T1000 (cell line): Measurements from ENCODE around the gene U2AF2.
"Not testable (repeated sequence)": the region's sequence is repeated elsewhere in the genome, so short reads cannot be mapped to it uniquely, and the experiment has no call there.

ENCODE experiments used
- DNase-seq: peaks from one replicate; lab custom pipeline; 2025; ENCODE audit warnings: mixed read lengths; lab: John Stamatoyannopoulos, UW

The U2AF2 gene

DNA sequence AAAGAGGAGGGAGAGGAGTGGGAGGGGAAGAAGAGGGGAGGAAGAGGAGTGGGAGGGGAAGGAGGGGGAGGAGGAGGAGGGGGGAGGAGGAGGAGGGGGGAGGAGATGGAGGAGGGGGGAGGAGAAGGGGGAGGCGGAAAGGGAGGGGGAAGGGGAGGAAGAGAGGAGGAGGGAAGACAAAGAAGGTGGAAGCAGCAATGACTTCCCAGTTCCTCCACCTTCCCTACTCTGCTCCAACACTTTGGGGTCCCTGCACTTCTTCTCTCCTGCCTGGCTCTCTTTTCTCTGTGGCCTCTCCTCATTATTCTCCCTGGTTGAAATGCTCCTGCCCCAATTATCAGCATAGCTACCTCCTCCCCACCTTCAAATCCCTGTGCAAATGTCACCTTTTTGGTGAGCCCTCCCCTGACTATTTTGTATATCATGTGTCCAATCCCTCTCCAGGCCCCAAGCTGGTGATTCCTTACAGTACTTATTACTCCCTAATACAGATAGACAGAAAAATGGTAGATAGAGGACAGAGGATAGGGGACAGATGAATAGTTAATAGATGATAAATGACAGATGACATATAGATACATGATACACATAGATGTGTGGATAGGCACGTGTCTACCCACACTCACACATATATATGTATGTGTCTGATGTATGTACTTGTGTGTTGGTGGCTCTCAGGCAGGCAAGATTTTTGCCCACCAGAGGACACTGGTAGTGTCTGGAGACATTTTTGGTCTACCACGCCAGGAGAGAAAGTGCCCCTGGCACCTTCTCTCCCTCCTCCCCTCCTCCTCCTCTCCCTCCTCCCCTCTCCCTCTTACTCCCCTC lies 58.2 kb downstream of the U2AF2 start:
- no peak for DNase-seq

DNA sequence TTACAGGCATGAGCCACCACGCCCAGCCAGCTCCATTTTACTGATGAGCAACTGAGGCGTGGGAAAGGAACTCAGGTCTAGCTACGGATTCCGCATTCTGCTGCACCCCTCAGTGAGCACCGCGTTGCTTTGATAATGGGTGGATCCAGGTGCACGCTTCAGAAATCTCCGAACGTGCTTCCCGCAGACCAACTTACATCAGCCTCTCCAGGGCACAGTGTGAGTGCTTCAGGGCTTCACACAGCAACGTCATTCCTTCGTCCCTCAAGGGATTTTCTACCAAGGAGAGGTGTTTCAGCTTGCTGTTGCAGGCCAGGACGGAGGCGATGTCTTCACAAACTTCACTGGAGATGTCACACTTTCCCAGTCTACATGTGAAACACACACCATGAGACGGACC lies 61.7 kb downstream of the U2AF2 start:
- DNase-seq: no peak

- DNase-seq: no peak
Measured at GRCh38 chr19:55717251-55717650, 62.4 kb downstream of the U2AF2 start.

- DNase-seq: not testable (repeated sequence)
Measured at GRCh38 chr19:55717879-55718711, 63.3 kb downstream of the U2AF2 start.

DNA sequence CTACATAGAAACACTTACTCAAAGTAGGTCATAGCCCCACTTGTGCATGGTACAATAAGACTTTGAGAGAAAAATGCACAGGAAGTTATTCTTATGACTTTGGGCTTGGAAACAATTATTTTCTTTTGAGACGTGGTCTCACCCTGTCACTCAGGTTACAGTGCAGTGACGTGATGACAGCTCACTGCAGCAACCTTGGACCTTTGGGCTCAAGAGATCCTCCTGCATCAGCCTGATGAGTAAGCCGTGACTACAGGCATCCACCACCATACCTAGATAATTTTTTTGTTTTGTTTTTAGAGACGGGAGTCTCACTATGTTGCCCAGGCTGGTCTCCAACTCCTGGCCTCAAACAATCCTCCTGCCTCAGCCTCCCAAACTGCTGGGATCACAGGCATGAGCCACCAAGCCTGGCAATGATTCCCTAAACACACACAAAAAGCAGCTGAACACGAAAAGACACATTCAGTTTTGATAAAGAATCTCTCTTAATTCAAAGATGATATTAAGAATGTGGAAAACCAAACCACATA lies 65.4 kb downstream of the U2AF2 start:
- DNase-seq: no peak

DNA sequence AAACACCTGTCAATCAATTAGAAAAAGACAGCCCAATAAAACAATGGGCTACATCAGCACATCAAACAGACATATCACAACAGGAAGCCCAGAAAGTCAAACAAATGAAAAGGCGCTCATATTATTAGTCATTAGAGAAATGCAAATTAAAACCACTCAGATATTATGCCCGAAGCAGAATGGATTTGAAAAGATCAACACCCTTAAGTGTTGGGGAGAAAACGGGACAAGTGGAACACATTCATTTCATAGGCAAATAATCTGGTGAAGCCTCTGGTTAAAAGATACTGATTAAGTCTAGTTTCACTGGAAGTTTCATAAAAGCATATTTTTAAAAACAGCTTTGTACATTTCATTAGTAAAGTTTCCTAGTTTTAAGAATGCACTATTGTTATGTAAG lies 66.0 kb downstream of the U2AF2 start:
- DNase-seq: no peak

DNA sequence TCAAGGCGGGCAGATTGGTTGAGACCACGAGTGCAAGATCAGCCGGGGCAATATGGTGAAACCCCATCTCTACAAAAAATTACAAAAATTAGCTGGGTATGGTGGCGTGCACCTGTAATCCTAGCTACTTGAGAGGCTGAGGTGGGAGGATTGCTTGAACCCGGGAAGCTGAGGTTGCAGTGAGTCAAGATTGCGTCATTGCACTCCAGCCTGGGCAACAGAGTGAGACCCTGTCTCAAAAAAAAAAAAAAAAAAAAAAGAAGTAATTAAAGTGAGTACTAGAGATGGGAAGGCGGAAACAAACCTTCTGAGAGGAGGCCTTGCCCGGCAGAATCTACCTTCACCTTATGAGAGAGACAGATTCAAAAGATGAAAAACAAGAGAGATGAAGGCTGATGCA lies 68.7 kb downstream of the U2AF2 start:
- DNase-seq: no peak
